ENCODE results near the gene KLHL33.
A peak's percentile ranks its signal among the peaks of the same experiment; 100 is the strongest.

KLHL33 gene

GRCh38 chr14:20412876-20413743 is 22.9 kb downstream of the KLHL33 start, which contains the start of gene TEP1:
TSS of gene TEP1 (minus strand) at chr14:20413501. CDS start at chr14:20408439, 5,062 bp downstream.
- DNase-seq = peak; percentile 66

GRCh38 chr14:20412411-20412810 is 23.6 kb downstream of the KLHL33 start:
- no peak for DNase-seq

GRCh38 chr14:20409226-20409625 is 26.7 kb downstream of the KLHL33 start:
- DNase-seq = no peak

GRCh38 chr14:20403521-20403920 is 32.4 kb downstream of the KLHL33 start:
- DNase-seq = no peak

GRCh38 chr14:20400965-20401593 is 34.9 kb downstream of the KLHL33 start:
- no peak for DNase-seq

GRCh38 chr14:20400589-20400964 is 35.4 kb downstream of the KLHL33 start:
- no peak for DNase-seq

GRCh38 chr14:20397511-20397910 is 38.5 kb downstream of the KLHL33 start:
- DNase-seq = no peak

- DNase-seq = no peak
These were observed 44.5 kb downstream of the KLHL33 start for GRCh38 chr14:20391505-20391904.

GRCh38 chr14:20388159-20388558 is 47.8 kb downstream of the KLHL33 start:
- DNase-seq = no peak

- no peak for DNase-seq
These were observed 48.4 kb downstream of the KLHL33 start for GRCh38 chr14:20387576-20387975.

- no peak for DNase-seq
These were observed 49.6 kb downstream of the KLHL33 start for GRCh38 chr14:20386276-20386855.

GRCh38 chr14:20384886-20385285 is 51.1 kb downstream of the KLHL33 start:
- no peak for DNase-seq

- DNase-seq = no peak
These were observed 51.6 kb downstream of the KLHL33 start for GRCh38 chr14:20384321-20384720.

- DNase-seq = no peak
These were observed 52.3 kb downstream of the KLHL33 start for GRCh38 chr14:20383636-20384035.

GRCh38 chr14:20383032-20383431 is 52.9 kb downstream of the KLHL33 start:
- DNase-seq = no peak

- no peak for DNase-seq
These were observed 53.4 kb downstream of the KLHL33 start for GRCh38 chr14:20382526-20382925.

- DNase-seq = no peak
These were observed 54.6 kb downstream of the KLHL33 start for GRCh38 chr14:20381341-20381740.

GRCh38 chr14:20380681-20381080 is 55.3 kb downstream of the KLHL33 start:
- DNase-seq = no peak

- DNase-seq = no peak
These were observed 56.2 kb downstream of the KLHL33 start for GRCh38 chr14:20379743-20380142.

- no peak for DNase-seq
These were observed 58.8 kb downstream of the KLHL33 start for GRCh38 chr14:20377171-20377570.

- DNase-seq = no peak
These were observed 59.8 kb downstream of the KLHL33 start for GRCh38 chr14:20376071-20376588.

Data from NCI-H2227 treated with DMSO at 0.1 percent for 48 hours (cell line).